Neural crest cell (in vitro differentiated cells): ENCODE measurements around the gene CA11. TPM values are rescaled to one million over a fixed set of nuclear protein-coding genes. Genes with fewer than 3 reads are reported as not detected.

Experiments
- DNase-seq: peaks from one replicate; pipeline ENCODE4 v3.0.0; 2021; ENCODE audit warnings: low read depth, mixed read lengths, low spot score
- H3K27ac Mint-ChIP-seq: one replicate; pipeline ENCODE4 v1.8.0; 2021; ENCODE audit warnings: mild to moderate bottlenecking, mixed read lengths; ENCODE audit not compliant: unreplicated experiment
- H3K27me3 Mint-ChIP-seq: 2 replicates; pipeline ENCODE4 v1.8.0; 2021; ENCODE audit warnings: low read depth, mild to moderate bottlenecking, mixed read lengths
- H3K36me3 Mint-ChIP-seq: 2 replicates; pipeline ENCODE4 v1.8.0; 2021; ENCODE audit warnings: low read depth, mild to moderate bottlenecking, mixed read lengths
- H3K4me1 Mint-ChIP-seq: 2 replicates; pipeline ENCODE4 v1.8.0; 2021; ENCODE audit warnings: mixed read lengths
- H3K4me3 Mint-ChIP-seq: one replicate; pipeline ENCODE4 v1.8.0; 2021; ENCODE audit warnings: mild to moderate bottlenecking, mixed read lengths
- H3K9me3 Mint-ChIP-seq: 2 replicates; pipeline ENCODE4 v1.8.0; 2021; ENCODE audit warnings: mixed read lengths
- total RNA-seq: library from RNA; stranded (reverse); gene quantifications from 2 replicates; pipeline ENCODE4 v1.2.1, GENCODE V29; 2021
- TF ChIP-seq, protein P1 (sequence below): fragments of 200-600 bp; sonication (generic); conservative IDR thresholded peaks from 2 replicates; pipeline ENCODE4 v1.5.0; 2021; ENCODE audit warnings: antibody characterized with exemption, mild to moderate bottlenecking

The CA11 gene
- total RNA-seq, 1 donor from 2014 or later: 11.4 TPM

DNA sequence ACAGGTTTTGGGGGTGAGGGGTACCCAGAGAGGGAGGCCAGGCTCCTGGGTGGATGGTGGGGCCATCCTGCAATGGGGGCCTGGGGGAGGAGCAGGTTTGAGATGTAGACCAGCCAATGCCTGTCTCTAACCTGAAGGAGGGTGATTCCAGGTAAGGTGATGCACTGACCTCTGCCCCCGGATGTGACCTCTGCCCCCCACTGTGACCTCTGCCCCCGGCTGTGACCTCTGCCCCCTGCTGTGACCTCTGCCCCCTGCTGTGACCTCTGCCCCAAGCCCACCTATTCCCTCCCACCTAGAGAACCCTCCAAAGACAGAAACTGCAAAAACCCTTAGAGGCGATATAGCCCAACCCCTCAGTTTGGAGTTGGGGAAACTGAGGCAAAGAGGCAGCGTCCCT is 49.8 kb downstream of the CA11 start:
- no peak for DNase-seq
- no peaks in the 10 kb centered on the region for H3K4me1 Mint-ChIP-seq
- no peaks in the 10 kb centered on the region for H3K36me3 Mint-ChIP-seq
- no peaks in the 10 kb centered on the region for H3K9me3 Mint-ChIP-seq
- TF ChIP-seq, protein P1, sequence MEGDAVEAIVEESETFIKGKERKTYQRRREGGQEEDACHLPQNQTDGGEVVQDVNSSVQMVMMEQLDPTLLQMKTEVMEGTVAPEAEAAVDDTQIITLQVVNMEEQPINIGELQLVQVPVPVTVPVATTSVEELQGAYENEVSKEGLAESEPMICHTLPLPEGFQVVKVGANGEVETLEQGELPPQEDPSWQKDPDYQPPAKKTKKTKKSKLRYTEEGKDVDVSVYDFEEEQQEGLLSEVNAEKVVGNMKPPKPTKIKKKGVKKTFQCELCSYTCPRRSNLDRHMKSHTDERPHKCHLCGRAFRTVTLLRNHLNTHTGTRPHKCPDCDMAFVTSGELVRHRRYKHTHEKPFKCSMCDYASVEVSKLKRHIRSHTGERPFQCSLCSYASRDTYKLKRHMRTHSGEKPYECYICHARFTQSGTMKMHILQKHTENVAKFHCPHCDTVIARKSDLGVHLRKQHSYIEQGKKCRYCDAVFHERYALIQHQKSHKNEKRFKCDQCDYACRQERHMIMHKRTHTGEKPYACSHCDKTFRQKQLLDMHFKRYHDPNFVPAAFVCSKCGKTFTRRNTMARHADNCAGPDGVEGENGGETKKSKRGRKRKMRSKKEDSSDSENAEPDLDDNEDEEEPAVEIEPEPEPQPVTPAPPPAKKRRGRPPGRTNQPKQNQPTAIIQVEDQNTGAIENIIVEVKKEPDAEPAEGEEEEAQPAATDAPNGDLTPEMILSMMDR: no peak
- H3K4me3 Mint-ChIP-seq: no peak overlapping the region
- H3K27me3 Mint-ChIP-seq: peaks cover 2% of the 10 kb centered on the region
- no peak overlapping the region for H3K27ac Mint-ChIP-seq

GRCh38 chr19:48595833-48596232 is 50.2 kb downstream of the CA11 start:
- Mint-ChIP-seq H3K4me1 (no peaks in the 10 kb centered on the region), H3K4me3 (no peak overlapping the region), H3K36me3 (no peaks in the 10 kb centered on the region), H3K9me3 (no peaks in the 10 kb centered on the region), H3K27ac (no peak overlapping the region), H3K27me3 (peaks cover 6% of the 10 kb centered on the region)
- DNase-seq: no peak
- TF ChIP-seq, protein P1: no peak

DNA sequence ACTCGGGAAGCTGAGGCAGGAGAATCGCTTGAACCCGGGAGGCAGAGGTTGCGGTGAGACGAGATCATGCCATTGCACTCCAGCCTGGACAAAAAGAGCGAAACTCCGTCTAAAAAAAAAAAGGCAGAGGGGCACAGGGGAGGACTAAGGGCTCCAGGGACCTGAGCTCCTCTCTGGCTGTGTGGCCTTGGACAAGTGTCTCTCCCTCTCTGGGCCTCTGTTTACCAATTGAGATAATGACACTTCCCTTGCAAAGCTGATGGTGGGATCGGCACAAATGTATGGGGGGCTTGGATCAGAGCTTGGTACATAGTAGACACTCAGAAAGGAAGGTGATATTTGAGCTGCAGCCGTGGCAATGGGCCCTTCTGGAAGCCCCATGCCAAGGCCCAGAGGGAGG is 50.8 kb downstream of the CA11 start:
- no peak for DNase-seq
- no peaks in the 10 kb centered on the region for H3K9me3 Mint-ChIP-seq

GRCh38 chr19:48591021-48591420 is 55.0 kb downstream of the CA11 start:
- Mint-ChIP-seq H3K9me3 (no peaks in the 10 kb centered on the region), H3K27ac (no peak overlapping the region), H3K36me3 (no peaks in the 10 kb centered on the region), H3K27me3 (peaks cover 32% of the 10 kb centered on the region), H3K4me3 (no peak overlapping the region), H3K4me1 (peaks cover 9% of the 10 kb centered on the region)
- TF ChIP-seq, protein P1: peak; percentile 23
- no peak for DNase-seq

More for the DNA sequence above, 50.8 kb downstream of the CA11 start:
- Mint-ChIP-seq H3K4me1 (no peaks in the 10 kb centered on the region), H3K27me3 (peaks cover 11% of the 10 kb centered on the region), H3K36me3 (no peaks in the 10 kb centered on the region), H3K4me3 (no peak overlapping the region), H3K27ac (no peak overlapping the region)
- TF ChIP-seq, protein P1: no peak

DNA sequence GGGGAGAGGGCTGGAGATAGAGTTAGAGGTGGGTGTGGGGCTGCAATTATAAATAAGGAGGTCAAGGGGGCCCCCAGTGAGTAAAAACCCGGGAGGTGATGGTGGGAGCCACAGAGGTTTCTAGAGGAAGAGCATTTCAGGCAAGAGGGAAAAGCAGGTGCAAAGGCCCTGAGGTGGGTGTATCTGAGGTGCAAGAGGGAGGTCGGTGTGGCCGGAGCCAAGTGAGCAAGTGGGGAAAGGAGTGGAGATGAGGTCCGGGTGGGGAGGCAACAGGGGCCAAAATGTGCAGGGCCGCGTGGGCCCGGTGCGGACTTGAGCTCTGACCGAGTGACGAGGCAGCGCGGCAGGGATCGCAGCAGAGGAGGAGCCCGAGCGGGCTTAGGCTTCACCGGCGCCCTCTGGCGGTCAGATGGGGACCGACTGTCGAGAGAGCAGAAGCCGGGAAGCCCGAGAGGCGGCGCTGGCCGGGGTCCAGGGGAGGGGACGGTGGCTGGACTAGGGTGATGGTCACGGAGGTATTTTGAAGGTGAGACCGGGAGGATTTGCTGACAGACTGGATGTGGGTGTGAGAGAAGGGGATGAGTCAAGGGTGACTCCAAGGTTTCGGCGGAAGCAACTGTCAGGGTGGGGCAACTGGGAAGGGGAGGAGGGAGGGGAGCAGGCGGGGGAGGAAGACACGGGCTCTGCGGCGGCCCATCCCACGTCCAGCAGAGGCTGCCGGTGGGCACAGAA is 57.2 kb downstream of the CA11 start:
- H3K36me3 Mint-ChIP-seq: no peaks in the 10 kb centered on the region
- TF ChIP-seq, protein P1: peak; percentile 97
- peaks cover 41% of the 10 kb centered on the region for H3K27me3 Mint-ChIP-seq
- peak; percentile 98 for DNase-seq
- no peaks in the 10 kb centered on the region for H3K9me3 Mint-ChIP-seq
- peaks cover 13% of the 10 kb centered on the region for H3K4me1 Mint-ChIP-seq
- H3K27ac Mint-ChIP-seq: no peak overlapping the region
- H3K4me3 Mint-ChIP-seq: peak overlapping the region; percentile 64

Other genes with a start within 250 kb of the CA11 start
- gene GRWD1, start 200.2 kb downstream of the CA11 start, total RNA-seq: 52.1 and 56.1 TPM in 2 replicates
- 1.5 and 2.0 TPM in 2 replicates for gene KCNJ14, start 190.6 kb downstream of the CA11 start, total RNA-seq
- 172 and 196 TPM in 2 replicates for gene CYTH2, start 176.8 kb downstream of the CA11 start, total RNA-seq
- gene LMTK3, start 134.4 kb downstream of the CA11 start, total RNA-seq: 3.1 and 3.3 TPM in 2 replicates
- gene SULT2B1, start 94.0 kb downstream of the CA11 start, total RNA-seq: not detected in 2 replicates
- not detected in 2 replicates for gene SPACA4, start 39.4 kb downstream of the CA11 start, total RNA-seq
- gene FAM83E, start 31.1 kb downstream of the CA11 start, total RNA-seq: 5.9 and 6.1 TPM in 2 replicates
- 1,772 and 1,774 TPM in 2 replicates for gene RPL18, start 27.0 kb downstream of the CA11 start, total RNA-seq
- gene SPHK2, start 26.7 kb downstream of the CA11 start, total RNA-seq: 48.5 and 50.3 TPM in 2 replicates
- 4.9 and 5.2 TPM in 2 replicates for gene DBP, start 8.8 kb downstream of the CA11 start, total RNA-seq
- gene NTN5, start 26.8 kb upstream of the CA11 start, total RNA-seq: 0.50 and 0.75 TPM in 2 replicates
- gene FUT2, start 49.8 kb upstream of the CA11 start, total RNA-seq: not detected in 2 replicates
- 2.4 and 2.6 TPM in 2 replicates for gene MAMSTR, start 73.5 kb upstream of the CA11 start, total RNA-seq
- 0.59 and 1.0 TPM in 2 replicates for gene RASIP1, start 94.4 kb upstream of the CA11 start, total RNA-seq
- gene IZUMO1, start 100.7 kb upstream of the CA11 start, total RNA-seq: 0.23 TPM in 1 of 2 replicates, not detected in the other
- gene FUT1, start 106.5 kb upstream of the CA11 start, total RNA-seq: 0.51 and 0.59 TPM in 2 replicates
- gene FGF21, start 109.3 kb upstream of the CA11 start, total RNA-seq: not detected in 2 replicates
- gene BCAT2, start 164.8 kb upstream of the CA11 start, total RNA-seq: 40.3 and 40.4 TPM in 2 replicates
- 4.2 and 6.6 TPM in 2 replicates for gene HSD17B14, start 190.3 kb upstream of the CA11 start, total RNA-seq
- 38.1 and 41.8 TPM in 2 replicates for gene PLEKHA4, start 222.4 kb upstream of the CA11 start, total RNA-seq
- 27.5 and 27.8 TPM in 2 replicates for gene PPP1R15A, start 226.2 kb upstream of the CA11 start, total RNA-seq